Measurements from ENCODE around the gene MACC1.
A peak's percentile ranks its signal among the peaks of the same experiment; 100 is the strongest.

MACC1 gene

DNA sequence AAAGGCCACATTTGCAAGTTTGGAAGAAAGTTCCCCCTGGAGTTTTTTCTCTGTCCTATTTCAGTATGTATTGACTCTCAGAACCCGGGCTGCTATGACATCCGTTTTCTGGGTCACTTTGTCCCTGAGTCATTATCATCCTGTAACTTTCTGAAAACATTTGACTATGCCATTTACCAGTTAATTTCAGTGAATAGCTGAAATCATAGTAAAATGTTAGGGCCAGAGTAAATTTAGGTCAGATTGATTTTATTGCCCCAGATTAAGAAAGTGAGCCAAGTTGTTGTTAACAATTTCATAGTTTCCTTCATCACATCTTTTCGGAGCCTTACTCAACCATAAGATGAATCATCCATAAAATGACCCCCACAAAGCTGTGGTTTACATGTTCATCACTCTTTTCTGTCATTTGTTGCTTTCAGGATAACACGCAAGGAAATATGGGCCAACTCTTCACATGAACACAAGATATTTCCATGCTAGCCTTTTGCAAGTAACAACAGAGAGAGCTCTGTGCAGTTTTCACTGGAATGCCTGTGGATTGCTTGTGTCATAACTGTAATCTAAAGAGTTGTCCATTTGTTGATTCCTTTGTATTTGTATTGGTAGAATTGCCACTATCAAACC is 3.9 kb upstream of the MACC1 start:
- Histone ChIP-seq H4K8ac (ENCODE audit: low read depth, low read length) (no peak overlapping the region), H3K79me1 (ENCODE audit: low read length) (peaks cover 4% of the 10 kb centered on the region), H3K4me1 (ENCODE audit: control insufficient read depth in 1 of 2, insufficient read depth in 2 of 2, low read length in 2 of 2) (peaks cover 0 to 5% of the 10 kb centered on the region in 2 experiments), H3K9me3 (ENCODE audit: insufficient read depth, low read depth, low read length) (no peaks in the 10 kb centered on the region), H3K23ac (ENCODE audit: low read length) (no peak overlapping the region), H3K27ac (ENCODE audit: low read depth, low read length) (no peak overlapping the region), H3K36me3 (ENCODE audit: control insufficient read depth in 1 of 2, insufficient read depth in 2 of 2, low read length in 2 of 2) (no peaks in the 10 kb centered on the region), H3K4me3 (ENCODE audit: low read depth, low read length) (no peak overlapping the region), H4K12ac (ENCODE audit: low read depth, low read length) (no peak overlapping the region), H3K14ac (ENCODE audit: low read length) (no peak overlapping the region), H3K18ac (ENCODE audit: low read length) (no peak overlapping the region), H4K91ac (ENCODE audit: low read depth, low read length) (no peak overlapping the region), H3K4ac (ENCODE audit: low read depth, low read length) (no peak overlapping the region), H2BK120ac (ENCODE audit: insufficient read depth, low read length, poor library complexity) (no peak overlapping the region), H3K27me3 (ENCODE audit: insufficient read depth, low read length) (no peaks in the 10 kb centered on the region), H2AK5ac (ENCODE audit: low read length) (no peak overlapping the region), H3K9ac (ENCODE audit: low read length) (no peak overlapping the region), H2BK12ac (ENCODE audit: low read length) (no peak overlapping the region), H2BK5ac (ENCODE audit: low read depth, low read length, poor library complexity) (no peak overlapping the region), H2AFZ (ENCODE audit: insufficient read depth, low read length, poor library complexity) (no peak overlapping the region), H3K4me2 (ENCODE audit: low read length) (no peak overlapping the region), H3K79me2 (ENCODE audit: control insufficient read depth, insufficient read depth, low read length, poor library complexity) (no peaks in the 10 kb centered on the region)
- DNase-seq: peak in 1 of 2 donors; percentile 37
- WGBS (ENCODE audit: extremely low coverage, insufficient coverage, insufficient read length): no CpG with 5 or more reads among the region's 4 CpGs

DNA sequence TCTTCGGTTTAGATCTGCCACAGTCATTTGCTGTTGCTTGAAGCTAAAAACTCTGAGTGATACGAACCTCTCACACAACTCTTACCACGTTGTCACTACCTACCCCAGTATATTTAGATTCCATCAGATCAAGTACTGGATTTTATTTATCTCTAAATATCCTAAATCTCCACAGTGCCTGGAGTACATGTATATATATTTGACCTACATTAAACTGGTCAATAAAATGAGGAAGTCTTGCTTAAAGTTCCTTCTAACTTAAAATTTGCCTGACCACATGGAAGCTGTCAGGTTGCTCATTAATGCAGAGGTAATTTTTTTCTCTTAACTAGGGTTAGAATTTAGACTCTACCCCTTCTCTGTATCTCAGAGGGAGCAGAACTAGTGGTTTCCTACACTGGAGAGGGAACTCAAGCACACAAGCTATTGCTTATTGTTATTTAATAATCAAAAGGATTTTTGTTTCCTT is 3.1 kb upstream of the MACC1 start:
- no CpG with 5 or more reads among the region's 3 CpGs for WGBS (ENCODE audit: extremely low coverage, insufficient coverage, insufficient read length)
- no peak overlapping the region for H3K4ac ChIP-seq (ENCODE audit: low read depth, low read length)
- H3K36me3 ChIP-seq (ENCODE audit: control insufficient read depth in 1 of 2, insufficient read depth in 2 of 2, low read length in 2 of 2): no peaks in the 10 kb centered on the region
- H3K4me2 ChIP-seq (ENCODE audit: low read length): no peak overlapping the region
- no peaks in the 10 kb centered on the region for H3K79me2 ChIP-seq (ENCODE audit: control insufficient read depth, insufficient read depth, low read length, poor library complexity)
- H2AK5ac ChIP-seq (ENCODE audit: low read length): no peak overlapping the region
- H2BK120ac ChIP-seq (ENCODE audit: insufficient read depth, low read length, poor library complexity): no peak overlapping the region
- no peak overlapping the region for H3K9ac ChIP-seq (ENCODE audit: low read length)
- no peak overlapping the region for H3K4me3 ChIP-seq (ENCODE audit: low read depth, low read length)
- no peak overlapping the region for H3K14ac ChIP-seq (ENCODE audit: low read length)
- peak in 1 of 2 donors; percentile 10 for DNase-seq
- no peak overlapping the region for H3K27ac ChIP-seq (ENCODE audit: low read depth, low read length)
- no peak overlapping the region for H2BK5ac ChIP-seq (ENCODE audit: low read depth, low read length, poor library complexity)
- H4K91ac ChIP-seq (ENCODE audit: low read depth, low read length): no peak overlapping the region
- H2AFZ ChIP-seq (ENCODE audit: insufficient read depth, low read length, poor library complexity): no peak overlapping the region
- no peak overlapping the region for H4K12ac ChIP-seq (ENCODE audit: low read depth, low read length)
- no peak overlapping the region for H3K23ac ChIP-seq (ENCODE audit: low read length)
- H4K8ac ChIP-seq (ENCODE audit: low read depth, low read length): no peak overlapping the region
- H3K27me3 ChIP-seq (ENCODE audit: insufficient read depth, low read length): no peaks in the 10 kb centered on the region
- no peaks in the 10 kb centered on the region for H3K9me3 ChIP-seq (ENCODE audit: insufficient read depth, low read depth, low read length)
- peaks cover 2% of the 10 kb centered on the region for H3K79me1 ChIP-seq (ENCODE audit: low read length)
- H3K4me1 ChIP-seq (ENCODE audit: control insufficient read depth in 1 of 2, insufficient read depth in 2 of 2, low read length in 2 of 2): peaks cover 0 to 5% of the 10 kb centered on the region in 2 experiments
- no peak overlapping the region for H3K18ac ChIP-seq (ENCODE audit: low read length)
- no peak overlapping the region for H2BK12ac ChIP-seq (ENCODE audit: low read length)

DNA sequence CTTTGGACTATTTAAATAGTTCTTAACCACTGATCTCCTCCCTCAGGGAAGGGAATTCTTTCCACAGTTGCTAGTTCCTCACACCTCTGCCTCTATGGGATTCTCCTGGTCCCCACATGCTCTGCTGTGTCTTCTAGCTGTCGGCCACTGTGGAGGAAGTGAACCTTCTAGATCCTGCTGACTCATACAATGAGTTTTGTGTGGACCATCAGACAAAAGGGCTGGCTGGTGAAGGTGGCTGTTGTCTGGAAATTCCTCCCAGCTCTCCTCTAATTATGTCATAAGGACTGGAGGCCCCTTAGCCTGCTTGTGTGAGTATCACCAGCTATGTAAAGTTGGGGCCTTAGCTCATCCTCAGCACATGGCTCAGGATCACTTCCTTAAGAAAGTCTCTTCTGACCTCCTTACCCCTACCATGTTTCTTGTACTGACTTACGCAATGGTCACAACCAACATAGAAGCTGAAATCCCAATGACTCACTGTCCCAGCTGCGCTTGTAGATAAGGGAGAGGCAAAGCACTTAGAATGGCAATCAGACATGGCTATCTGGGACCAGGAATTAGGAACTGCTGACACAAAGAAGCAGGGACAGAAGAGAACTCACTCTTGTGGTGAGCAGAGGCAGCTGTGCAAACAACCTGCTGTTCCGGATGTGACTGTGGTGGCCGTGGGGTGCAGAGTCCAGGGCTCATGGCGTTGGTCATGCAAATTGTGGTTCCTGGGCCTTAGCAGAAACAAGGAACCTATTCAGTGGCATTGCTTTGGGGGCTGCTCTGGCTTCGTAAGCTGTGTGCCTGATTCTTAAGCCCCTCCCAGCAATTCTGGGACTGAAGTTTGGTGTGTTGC is 2.5 kb upstream of the MACC1 start:
- Histone ChIP-seq H3K18ac (ENCODE audit: low read length) (no peak overlapping the region), H2AFZ (ENCODE audit: insufficient read depth, low read length, poor library complexity) (no peak overlapping the region), H3K9ac (ENCODE audit: low read length) (no peak overlapping the region), H3K23ac (ENCODE audit: low read length) (no peak overlapping the region), H3K4me3 (ENCODE audit: low read depth, low read length) (no peak overlapping the region), H3K79me1 (ENCODE audit: low read length) (peaks cover 2% of the 10 kb centered on the region), H3K4me1 (ENCODE audit: control insufficient read depth in 1 of 2, insufficient read depth in 2 of 2, low read length in 2 of 2) (peaks cover 2 to 5% of the 10 kb centered on the region in 2 experiments), H4K12ac (ENCODE audit: low read depth, low read length) (no peak overlapping the region), H2BK120ac (ENCODE audit: insufficient read depth, low read length, poor library complexity) (no peak overlapping the region), H2BK5ac (ENCODE audit: low read depth, low read length, poor library complexity) (no peak overlapping the region), H4K8ac (ENCODE audit: low read depth, low read length) (no peak overlapping the region), H3K27ac (ENCODE audit: low read depth, low read length) (peak overlapping the region; percentile 42), H3K79me2 (ENCODE audit: control insufficient read depth, insufficient read depth, low read length, poor library complexity) (no peaks in the 10 kb centered on the region), H4K91ac (ENCODE audit: low read depth, low read length) (no peak overlapping the region), H2BK12ac (ENCODE audit: low read length) (no peak overlapping the region), H3K14ac (ENCODE audit: low read length) (no peak overlapping the region), H3K36me3 (ENCODE audit: control insufficient read depth in 1 of 2, insufficient read depth in 2 of 2, low read length in 2 of 2) (no peaks in the 10 kb centered on the region), H3K27me3 (ENCODE audit: insufficient read depth, low read length) (no peaks in the 10 kb centered on the region), H3K4ac (ENCODE audit: low read depth, low read length) (no peak overlapping the region), H3K9me3 (ENCODE audit: insufficient read depth, low read depth, low read length) (no peaks in the 10 kb centered on the region), H3K4me2 (ENCODE audit: low read length) (no peak overlapping the region), H2AK5ac (ENCODE audit: low read length) (no peak overlapping the region)
- no CpG with 5 or more reads among the region's 7 CpGs for WGBS (ENCODE audit: extremely low coverage, insufficient coverage, insufficient read length)
- DNase-seq: peak; percentile 95 to 97

DNA sequence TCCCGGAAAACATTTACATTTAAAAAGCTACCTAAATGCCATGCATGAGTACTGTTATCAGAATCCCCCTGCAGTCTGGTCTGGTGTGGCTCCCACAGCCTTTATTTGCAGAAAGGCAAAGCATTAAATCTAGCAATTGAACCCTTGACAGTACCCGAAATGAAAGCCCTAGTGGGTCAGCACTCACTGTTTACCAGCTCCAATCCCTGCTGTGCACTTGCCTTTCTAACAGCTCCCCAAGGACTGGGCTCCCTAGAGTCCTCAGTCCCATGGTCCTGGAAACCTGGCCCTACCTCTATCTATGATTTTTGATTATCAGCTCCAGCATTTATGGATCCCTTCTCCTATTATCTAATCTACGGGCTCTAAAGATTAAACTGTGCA is 1.9 kb upstream of the MACC1 start:
- no peak for DNase-seq
- Histone ChIP-seq H3K9ac (ENCODE audit: low read length) (no peak overlapping the region), H3K18ac (ENCODE audit: low read length) (no peak overlapping the region), H2BK5ac (ENCODE audit: low read depth, low read length, poor library complexity) (no peak overlapping the region), H2AK5ac (ENCODE audit: low read length) (no peak overlapping the region), H3K14ac (ENCODE audit: low read length) (no peak overlapping the region), H3K4ac (ENCODE audit: low read depth, low read length) (no peak overlapping the region), H4K8ac (ENCODE audit: low read depth, low read length) (no peak overlapping the region), H3K23ac (ENCODE audit: low read length) (no peak overlapping the region), H4K91ac (ENCODE audit: low read depth, low read length) (no peak overlapping the region), H3K9me3 (ENCODE audit: insufficient read depth, low read depth, low read length) (no peaks in the 10 kb centered on the region), H3K4me2 (ENCODE audit: low read length) (no peak overlapping the region), H2BK120ac (ENCODE audit: insufficient read depth, low read length, poor library complexity) (no peak overlapping the region), H2AFZ (ENCODE audit: insufficient read depth, low read length, poor library complexity) (no peak overlapping the region), H3K4me1 (ENCODE audit: control insufficient read depth in 1 of 2, insufficient read depth in 2 of 2, low read length in 2 of 2) (peaks cover 2 to 5% of the 10 kb centered on the region in 2 experiments), H3K4me3 (ENCODE audit: low read depth, low read length) (no peak overlapping the region), H3K79me1 (ENCODE audit: low read length) (peaks cover 2% of the 10 kb centered on the region), H3K79me2 (ENCODE audit: control insufficient read depth, insufficient read depth, low read length, poor library complexity) (no peaks in the 10 kb centered on the region), H3K27ac (ENCODE audit: low read depth, low read length) (peak overlapping the region; percentile 42), H4K12ac (ENCODE audit: low read depth, low read length) (no peak overlapping the region), H2BK12ac (ENCODE audit: low read length) (no peak overlapping the region), H3K27me3 (ENCODE audit: insufficient read depth, low read length) (no peaks in the 10 kb centered on the region), H3K36me3 (ENCODE audit: control insufficient read depth in 1 of 2, insufficient read depth in 2 of 2, low read length in 2 of 2) (no peaks in the 10 kb centered on the region)
- no CpG with 5 or more reads among the region's 3 CpGs for WGBS (ENCODE audit: extremely low coverage, insufficient coverage, insufficient read length)
